Measurements from ENCODE around the gene CALHM3. TPM values are rescaled to one million over a fixed set of nuclear protein-coding genes. Genes with fewer than 3 reads are reported as not detected.

CALHM3 gene
- total RNA-seq, 6 donors from 2014 or later, result 0.30 to 0.79 TPM; not detected in 4

DNA sequence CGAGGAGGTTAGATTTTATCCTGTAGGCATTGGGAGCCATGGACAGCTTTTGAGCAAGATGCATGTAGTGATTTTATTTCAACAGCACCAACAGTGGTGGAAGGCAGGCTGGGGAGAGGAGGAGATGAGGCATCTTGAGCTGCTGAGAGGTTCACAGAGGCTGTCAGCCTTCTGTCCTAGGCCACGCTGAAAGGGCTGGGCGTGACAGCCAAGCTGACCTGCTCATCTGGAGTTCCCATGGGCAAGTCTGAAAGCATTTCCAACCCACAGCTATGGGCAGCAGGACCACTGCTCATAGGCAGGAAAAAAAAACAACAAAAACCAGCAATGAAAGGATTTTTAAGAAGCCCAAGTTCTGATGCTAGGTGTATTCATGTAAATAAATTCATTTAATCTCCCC lies 22.1 kb upstream of the CALHM3 start:
- no peak overlapping the region for H3K27ac ChIP-seq
- ATAC-seq (ENCODE audit: low FRiP score in 2 of 2) (no peak), DNase-seq (no peak)
- H3K36me3 ChIP-seq, result no peaks in the 10 kb centered on the region
- H3K27me3 ChIP-seq, result no peaks in the 10 kb centered on the region
- H3K4me1 ChIP-seq, result peaks cover 0 to 5% (median 0%) of the 10 kb centered on the region in 4 donors
- TF ChIP-seq, protein P1, sequence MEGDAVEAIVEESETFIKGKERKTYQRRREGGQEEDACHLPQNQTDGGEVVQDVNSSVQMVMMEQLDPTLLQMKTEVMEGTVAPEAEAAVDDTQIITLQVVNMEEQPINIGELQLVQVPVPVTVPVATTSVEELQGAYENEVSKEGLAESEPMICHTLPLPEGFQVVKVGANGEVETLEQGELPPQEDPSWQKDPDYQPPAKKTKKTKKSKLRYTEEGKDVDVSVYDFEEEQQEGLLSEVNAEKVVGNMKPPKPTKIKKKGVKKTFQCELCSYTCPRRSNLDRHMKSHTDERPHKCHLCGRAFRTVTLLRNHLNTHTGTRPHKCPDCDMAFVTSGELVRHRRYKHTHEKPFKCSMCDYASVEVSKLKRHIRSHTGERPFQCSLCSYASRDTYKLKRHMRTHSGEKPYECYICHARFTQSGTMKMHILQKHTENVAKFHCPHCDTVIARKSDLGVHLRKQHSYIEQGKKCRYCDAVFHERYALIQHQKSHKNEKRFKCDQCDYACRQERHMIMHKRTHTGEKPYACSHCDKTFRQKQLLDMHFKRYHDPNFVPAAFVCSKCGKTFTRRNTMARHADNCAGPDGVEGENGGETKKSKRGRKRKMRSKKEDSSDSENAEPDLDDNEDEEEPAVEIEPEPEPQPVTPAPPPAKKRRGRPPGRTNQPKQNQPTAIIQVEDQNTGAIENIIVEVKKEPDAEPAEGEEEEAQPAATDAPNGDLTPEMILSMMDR (IDR thresholded peaks at IDR 0.05), result no peak
- TF ChIP-seq POLR2A (IDR thresholded peaks at IDR 0.05), result no peak
- TF ChIP-seq POLR2AphosphoS5 (IDR thresholded peaks at IDR 0.05), result no peak
- no peak for TF ChIP-seq EP300 (IDR thresholded peaks at IDR 0.05)
- H3K9me3 ChIP-seq, result no peaks in the 10 kb centered on the region
- H3K4me3 ChIP-seq, result no peak overlapping the region
- WGBS, 2 donors, result 85 to 87% methylated on average over 3 of the region's 3 CpGs

DNA sequence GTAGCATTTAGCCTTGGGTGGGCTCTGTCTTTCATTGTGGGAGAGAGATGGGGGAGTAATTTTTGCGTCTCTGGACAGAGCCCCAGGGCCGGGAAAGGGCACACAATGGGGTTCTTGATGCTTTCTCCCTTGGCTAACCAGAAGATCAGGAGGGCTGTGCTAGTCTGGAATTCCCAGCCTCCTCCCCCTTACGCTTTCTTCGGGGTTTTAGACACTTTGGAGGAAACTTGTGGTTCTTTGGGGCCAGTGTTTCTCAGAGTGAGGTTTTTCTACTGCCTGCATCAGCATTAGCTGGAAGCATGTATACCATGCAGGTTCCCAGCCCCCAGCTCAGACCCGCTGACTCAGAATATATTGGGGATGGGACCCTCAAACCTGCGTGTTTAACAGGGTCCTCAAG lies 21.4 kb upstream of the CALHM3 start:
- TF ChIP-seq EP300 (IDR thresholded peaks at IDR 0.05) (no peak), POLR2AphosphoS5 (IDR thresholded peaks at IDR 0.05) (no peak), POLR2A (IDR thresholded peaks at IDR 0.05) (no peak)
- TF ChIP-seq, protein P1 (IDR thresholded peaks at IDR 0.05), result no peak
- WGBS, 2 donors, result 58 to 67% methylated on average over 5 to 6 of the region's 6 CpGs
- Histone ChIP-seq H3K27me3 (no peaks in the 10 kb centered on the region), H3K9me3 (no peaks in the 10 kb centered on the region), H3K4me3 (no peak overlapping the region), H3K4me1 (peaks cover 0 to 5% (median 0%) of the 10 kb centered on the region in 4 donors), H3K27ac (no peak overlapping the region), H3K36me3 (no peaks in the 10 kb centered on the region)
- no peak for DNase-seq
- no peak for ATAC-seq (ENCODE audit: low FRiP score in 2 of 2)

DNA sequence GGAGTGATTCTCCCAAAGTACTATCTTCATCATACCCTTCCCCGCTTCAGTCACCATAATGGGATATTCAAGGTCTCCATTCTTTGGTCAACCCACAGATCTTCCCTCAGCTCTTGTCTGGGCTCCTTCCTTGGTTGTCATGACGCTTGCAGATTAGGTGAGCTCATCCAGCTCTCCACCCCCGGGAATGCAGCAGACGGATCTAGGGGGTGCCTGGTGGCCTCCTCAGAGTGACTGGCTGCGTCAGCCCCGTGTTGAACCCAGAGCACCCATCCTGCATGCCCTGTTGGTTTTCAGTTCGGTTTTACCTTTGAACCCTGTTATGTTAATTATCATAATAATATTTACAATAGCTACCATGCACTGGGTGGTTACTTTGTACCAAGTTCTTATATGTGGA lies 20.8 kb upstream of the CALHM3 start:
- DNase-seq, result no peak
- peaks cover 0 to 5% (median 2%) of the 10 kb centered on the region in 4 donors for H3K27me3 ChIP-seq
- no peak overlapping the region for H3K4me3 ChIP-seq
- peaks cover 0 to 5% (median 0%) of the 10 kb centered on the region in 4 donors for H3K4me1 ChIP-seq
- no peaks in the 10 kb centered on the region for H3K9me3 ChIP-seq
- H3K36me3 ChIP-seq, result no peaks in the 10 kb centered on the region
- no peak overlapping the region for H3K27ac ChIP-seq
- no peak for ATAC-seq (ENCODE audit: low FRiP score in 2 of 2)
- WGBS, 2 donors, result 52 to 71% methylated on average over 7 of the region's 7 CpGs
- TF ChIP-seq, protein P1 (IDR thresholded peaks at IDR 0.05), result no peak
- TF ChIP-seq POLR2A (IDR thresholded peaks at IDR 0.05) (no peak), EP300 (IDR thresholded peaks at IDR 0.05) (no peak), POLR2AphosphoS5 (IDR thresholded peaks at IDR 0.05) (no peak)

DNA sequence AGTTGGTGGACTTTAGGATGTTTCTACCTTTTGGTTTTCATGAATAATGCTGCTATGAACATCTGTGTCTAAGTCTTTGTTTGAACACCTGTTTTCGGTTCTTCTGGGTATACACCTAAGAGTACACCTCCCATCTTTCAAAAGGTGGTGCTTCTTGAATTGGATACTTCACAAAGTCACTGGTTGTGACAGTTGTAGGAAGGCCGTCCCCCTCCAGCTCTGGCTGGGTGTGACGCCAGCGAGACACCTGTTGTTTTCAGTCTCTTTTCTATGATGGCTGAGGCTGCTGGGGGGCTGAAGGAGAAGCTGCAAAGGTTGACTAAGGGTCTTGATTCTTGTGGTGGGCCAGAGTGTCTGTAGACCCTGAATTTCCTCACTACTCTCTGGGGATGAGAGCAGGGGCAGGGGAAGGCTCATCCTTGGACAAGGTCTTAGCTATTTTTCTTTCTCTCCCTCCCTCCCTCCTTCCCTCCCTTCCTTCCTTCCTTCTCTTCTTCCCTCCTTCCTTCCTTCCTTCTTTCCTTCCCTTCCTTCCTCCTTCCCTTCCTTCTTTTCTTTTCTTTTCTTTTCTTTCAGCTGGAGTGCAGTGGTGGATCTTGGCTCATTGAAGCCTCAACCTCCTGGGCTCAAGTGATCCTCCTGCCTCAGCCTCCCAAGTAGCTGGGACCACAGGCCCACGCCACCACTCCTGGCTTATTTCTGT lies 20.0 kb upstream of the CALHM3 start:
- no peak for DNase-seq
- no peaks in the 10 kb centered on the region for H3K9me3 ChIP-seq
- WGBS, 2 donors, result 83 to 86% methylated on average over 5 of the region's 5 CpGs
- peaks cover 0 to 13% (median 5%) of the 10 kb centered on the region in 4 donors for H3K27me3 ChIP-seq
- TF ChIP-seq EP300 (IDR thresholded peaks at IDR 0.05) (no peak), POLR2AphosphoS5 (IDR thresholded peaks at IDR 0.05) (no peak), POLR2A (IDR thresholded peaks at IDR 0.05) (no peak)
- TF ChIP-seq, protein P1 (IDR thresholded peaks at IDR 0.05), result no peak
- ATAC-seq (ENCODE audit: low FRiP score in 2 of 2), result no peak
- H3K4me1 ChIP-seq, result peaks cover 5% of the 10 kb centered on the region in 4 donors
- H3K27ac ChIP-seq, result no peak overlapping the region
- H3K36me3 ChIP-seq, result no peaks in the 10 kb centered on the region
- H3K4me3 ChIP-seq, result no peak overlapping the region
